Ammon's horn (tissue), 1 donor: ENCODE measurements around the gene ABCA3.

ENCODE experiments used
- DNase-seq: peaks from one replicate; pipeline ENCODE4 v3.0.0-alpha.2; 2016; ENCODE audit warnings: low spot score

Gene ABCA3

DNA sequence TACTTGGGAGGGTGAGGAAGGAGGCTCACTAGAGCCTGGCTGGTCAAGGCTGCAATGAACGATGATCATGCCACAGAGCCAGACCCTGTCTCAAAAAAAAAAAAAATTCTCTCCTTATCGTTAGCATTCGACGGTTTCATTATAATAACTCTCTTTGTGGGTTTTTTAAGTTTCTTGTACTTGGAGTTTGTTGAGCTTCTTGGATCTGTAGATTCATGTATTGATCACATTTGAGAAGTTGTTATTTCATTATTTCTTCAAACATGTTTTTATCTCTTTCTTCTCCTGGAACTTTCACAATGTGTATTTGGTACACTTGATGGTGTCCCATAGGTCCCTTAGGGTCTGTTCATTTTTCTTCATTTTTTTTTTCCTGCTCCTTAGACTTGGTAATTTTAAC is 16.8 kb upstream of the ABCA3 start:
- DNase-seq = no peak

DNA sequence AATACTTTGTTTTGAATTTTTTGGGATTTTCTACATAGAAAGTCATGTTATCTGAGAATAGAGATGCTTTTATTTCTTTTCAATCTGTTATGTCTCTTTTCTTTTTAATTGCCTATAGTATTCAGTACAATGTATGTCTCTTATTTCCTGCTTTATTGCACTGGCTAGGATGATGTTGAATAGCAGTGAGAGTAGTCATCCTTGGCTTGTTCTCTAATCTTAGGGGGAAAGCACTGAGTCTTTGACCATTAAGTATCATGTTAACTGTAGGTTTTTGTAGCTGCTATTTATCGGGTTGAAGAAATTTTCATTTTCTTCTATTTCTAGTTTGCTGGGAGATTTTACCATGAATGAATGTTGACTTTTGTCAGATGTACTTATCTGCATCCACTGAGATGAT is 10.0 kb upstream of the ABCA3 start:
- no peak for DNase-seq

DNA sequence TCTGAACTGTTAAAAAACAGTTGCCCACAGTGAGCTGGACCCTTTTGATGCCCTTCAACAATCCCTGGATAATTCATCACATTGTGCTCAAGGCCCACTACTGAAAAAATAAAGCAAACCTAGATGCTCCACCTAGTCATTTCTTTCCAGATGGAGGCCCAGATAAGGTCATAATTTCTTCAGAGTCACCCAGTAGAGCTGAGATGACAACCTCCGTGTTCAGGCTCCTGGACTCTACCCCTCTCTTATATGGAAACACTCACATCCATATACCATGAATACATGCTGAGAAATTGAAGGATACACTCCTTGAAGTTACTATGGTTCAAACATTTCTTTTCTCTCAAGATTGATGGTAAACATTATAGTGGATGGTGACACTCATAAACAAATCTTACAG is 2.7 kb upstream of the ABCA3 start:
- no peak for DNase-seq

DNA sequence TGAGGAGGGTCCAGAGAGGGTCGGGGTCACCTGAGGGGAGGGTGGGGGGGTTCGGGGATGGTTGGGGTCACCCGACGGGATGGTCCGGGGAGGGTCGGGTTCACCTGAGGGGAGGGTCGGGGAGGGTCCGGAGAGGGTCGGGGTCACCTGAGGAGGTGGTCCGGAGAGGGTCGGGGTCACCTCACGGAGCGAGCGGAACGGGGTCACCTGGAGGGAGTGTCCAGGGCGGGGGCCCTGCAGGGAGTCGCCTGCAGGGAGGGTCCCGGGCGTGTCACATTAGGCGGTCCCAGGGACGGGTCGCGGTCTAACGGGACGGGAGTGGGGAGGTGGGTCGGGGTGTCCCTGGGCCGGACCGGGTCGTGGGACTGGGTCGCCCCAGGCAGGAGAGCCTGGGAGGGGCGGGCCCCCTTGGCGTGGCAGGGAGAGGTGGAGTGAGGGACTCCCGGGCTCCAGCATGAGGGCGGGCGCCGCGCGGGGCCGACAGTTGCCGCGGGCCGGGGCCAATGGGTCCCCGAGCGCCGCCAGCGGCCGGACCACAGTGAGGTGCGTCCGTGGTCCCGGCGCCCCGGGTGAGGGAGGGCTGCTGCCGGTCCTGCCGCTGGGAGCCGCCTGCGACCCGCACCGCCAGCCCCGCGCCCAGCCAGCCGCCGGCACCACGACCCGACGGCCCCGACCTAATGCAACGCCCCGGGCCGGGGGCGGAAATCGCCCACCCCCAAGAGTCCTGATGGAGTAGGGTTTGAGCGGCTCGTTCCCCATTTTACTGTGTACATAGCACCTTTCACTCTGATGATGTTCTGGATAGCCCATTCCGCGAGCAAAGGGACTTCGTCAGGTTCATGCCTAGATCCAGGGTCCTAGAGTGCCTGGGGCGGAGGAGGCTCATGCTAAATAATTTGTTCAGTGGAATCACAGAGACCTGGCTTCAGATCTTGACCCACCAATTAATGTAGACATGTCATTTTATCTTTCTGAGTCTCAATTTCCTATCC is 1.2 kb upstream of the ABCA3 start:
- no peak for DNase-seq

DNA sequence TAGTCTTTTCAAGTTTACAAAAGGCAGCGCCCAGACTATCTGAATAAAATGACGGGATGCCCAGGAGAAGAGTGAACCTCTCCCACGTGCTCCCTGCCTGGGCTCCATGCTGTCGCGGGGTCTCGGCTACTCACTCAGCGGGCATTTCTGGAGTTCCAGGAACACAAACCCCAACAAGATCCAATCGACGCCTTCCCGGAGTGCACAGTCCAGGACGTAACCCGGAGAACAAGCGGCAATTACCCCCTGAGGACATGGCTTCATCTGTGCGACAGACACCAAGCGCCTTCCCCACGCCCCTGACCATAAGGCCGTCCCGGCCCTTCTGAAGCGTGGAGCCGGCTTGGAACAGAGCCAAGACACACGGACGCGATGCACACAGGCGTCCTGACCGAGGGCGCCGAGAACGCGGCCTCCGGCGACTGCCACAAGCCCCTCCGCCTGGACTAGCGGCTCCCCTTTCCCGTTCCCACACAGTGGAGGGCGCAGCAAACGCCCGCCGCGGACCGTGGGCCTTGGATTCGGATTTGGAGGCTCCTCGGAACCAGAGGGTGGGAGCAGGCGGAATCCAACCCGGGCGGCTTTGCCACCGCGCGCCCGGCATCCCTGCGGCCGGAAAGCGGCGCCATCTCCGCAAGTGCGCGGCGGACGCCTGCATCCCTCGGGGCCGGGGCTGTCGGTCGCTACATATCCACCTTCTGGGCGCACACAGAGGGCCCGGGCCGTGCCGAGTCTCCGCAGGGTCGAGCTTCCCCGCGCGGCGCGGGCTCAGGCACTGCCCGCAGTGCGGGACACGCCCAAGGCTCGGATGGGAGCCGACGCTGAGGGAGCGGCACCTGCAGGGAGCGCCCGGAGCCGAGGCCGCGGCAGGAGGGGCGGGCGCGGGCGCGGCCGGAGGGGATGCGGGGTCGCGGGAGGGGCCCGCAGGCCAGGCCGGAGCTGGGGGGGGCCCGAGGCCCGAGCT is 725 bp downstream of the ABCA3 start:
- peak; percentile 65 for DNase-seq

DNA sequence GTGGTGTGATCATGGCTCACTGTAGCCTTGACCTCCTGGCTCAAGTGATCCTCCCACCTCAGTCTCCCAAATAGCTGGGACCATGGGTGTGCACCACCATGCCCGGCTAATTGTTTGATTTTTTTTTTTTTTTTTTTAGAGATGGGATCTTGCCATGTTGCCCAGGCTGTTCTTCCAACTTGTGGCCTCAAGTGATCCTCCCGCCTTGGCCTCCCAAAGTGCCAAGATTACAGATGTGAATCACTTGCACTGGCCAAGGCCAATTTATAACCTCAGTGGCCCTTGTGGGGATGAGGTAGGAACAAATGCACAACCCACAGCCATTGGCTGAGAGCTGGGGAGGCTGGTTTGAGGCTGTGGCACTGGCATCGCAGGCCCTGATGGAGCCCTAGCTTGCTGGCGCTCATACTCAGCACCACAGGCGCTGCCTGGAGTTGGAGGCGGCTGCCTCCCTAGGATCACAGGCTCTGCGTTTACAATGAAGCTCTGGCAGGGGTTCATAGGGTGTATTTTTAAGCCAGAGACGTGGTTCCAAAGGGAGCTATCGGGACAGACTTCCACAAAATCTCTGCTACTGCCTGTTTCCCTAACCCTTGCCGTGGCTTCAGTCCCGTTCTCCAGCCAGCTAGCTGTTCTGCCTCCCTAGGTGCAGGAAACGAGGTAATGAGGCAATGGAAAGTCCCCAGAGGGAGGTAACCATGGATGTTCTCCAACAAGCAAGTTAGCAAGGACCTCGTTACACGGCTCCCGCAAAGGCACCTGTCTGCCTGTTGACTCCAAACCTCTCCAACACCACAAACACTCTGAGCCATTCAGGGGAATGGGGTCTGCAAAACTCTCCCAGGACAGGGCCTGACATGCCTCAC is 2.9 kb downstream of the ABCA3 start:
- DNase-seq = peak; percentile 29

DNA sequence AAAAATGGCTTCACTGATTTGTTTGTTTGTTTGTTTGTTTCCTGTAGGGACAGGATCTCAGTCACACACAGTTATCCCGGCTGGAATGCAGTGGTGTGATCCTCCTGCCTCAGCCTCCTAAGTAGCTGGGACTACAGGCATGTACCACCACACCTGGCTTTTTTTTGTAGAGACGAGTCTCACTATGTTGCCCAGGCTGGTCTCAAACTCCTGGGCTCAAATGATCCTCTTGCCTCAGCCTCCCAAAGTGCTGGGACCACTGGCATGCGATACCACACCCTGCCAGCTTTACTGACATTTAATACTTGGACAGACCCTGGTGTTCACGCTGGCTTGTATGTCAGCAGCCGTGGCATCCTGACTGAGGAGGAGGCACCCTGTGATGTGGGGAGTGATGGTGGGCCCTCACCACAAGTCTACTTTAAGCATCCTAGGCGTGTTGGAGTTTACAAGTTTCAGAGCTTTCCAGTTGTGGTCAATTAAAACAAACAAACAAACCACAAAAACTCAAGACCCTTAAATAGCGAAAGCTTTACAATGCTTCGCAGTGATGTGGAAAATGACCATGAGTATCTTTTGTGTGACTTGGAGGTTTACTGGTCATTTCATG is 5.1 kb downstream of the ABCA3 start:
- no peak for DNase-seq

DNA sequence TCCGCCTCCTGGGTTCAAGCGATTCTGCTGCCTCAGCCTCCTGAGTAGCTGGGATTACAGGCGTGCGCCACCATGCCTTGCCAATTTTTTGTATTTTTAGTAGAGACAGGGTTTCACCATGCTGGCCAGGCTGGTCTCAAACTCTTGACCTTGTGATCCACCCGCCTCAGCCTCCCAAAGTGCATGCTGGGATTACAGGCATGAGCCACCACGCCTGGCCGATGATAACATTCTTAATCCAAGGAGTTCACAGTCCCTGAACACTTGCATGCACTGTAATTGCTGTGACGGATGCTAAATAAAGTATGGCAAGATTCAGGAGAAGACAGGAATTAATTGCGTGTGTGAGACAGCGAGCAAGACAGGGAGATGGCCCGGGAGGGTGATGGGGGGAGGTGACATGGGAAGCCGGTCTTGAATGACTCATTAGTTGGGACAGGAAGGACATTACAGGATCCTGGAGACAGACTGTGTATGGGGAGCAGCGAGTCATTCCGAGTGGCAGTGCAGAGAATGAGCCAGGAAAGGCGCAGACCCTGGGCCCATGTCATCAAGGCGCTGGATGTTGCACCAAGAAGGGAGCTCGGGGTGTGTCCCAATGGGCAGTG is 6.7 kb downstream of the ABCA3 start:
- DNase-seq = no peak

DNA sequence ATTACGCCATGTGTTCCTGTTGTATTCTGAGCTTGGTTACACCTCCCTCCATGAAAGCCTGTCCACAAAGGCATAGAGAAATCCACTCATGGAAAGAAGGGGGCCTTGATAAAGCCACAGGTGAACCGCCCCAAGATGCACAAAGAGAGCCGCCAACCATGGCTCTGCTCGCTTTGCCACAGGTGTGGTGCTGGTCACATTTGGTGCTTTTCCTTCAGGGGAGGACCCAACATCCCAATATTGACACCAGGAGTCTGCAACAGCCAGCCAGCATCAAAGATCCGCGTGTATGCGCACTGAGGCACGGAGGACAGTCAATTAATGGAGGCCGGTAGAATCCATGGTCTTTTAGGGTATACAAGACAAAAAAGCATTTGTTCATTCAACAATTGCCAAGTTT is 7.3 kb downstream of the ABCA3 start:
- DNase-seq = no peak

DNA sequence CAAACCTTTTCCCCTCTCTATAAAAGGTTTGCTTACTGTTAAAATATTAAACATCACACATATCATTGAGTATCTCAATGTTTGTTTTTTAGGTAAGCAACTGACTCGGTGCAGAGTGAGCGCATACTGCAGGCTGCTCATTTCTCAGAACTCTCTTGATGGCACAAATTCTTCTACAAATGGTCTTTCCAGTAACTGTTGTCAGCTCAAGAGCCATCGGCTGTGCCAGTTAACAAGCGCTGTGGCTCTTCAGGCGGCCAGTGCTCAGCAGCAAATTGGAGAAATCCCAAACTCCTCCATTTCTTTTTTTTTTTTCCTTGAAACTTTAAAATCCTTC is 8.6 kb downstream of the ABCA3 start:
- no peak for DNase-seq

DNA sequence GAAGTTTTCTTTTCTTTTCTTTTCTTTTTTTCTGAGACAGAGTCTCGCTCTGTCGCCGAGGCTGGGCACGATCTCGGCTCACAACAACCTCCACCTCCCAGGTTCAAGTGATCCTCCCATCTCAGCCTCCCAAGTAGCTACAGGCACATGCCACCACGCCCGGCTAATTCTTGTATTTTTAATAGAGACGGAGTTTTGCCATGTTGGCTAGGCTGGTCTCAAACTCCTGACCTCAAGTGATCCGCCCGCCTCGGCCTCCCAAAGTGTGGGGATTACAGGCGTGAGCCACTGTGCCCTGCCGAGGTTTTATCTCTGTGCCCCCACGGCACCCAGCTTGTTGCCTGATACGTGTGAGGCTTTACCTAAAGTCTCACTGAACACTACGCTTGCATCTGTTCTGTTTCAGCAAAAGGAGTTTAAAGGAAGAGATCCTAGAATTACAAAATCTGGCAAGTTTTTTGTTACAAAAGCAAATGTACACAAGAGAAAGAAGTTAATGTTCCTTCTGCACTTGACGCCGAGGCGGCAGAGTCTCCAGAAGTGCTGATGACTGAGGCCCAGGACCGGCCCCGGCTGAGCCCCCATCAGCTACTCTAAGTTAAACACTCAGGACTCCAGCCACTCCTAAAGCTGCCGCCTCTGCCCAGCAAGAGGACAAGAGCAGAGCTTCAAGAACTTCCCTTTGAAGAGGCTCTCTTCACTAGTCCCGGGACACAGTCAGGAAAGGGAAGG is 9.2 kb downstream of the ABCA3 start:
- DNase-seq = no peak

DNA sequence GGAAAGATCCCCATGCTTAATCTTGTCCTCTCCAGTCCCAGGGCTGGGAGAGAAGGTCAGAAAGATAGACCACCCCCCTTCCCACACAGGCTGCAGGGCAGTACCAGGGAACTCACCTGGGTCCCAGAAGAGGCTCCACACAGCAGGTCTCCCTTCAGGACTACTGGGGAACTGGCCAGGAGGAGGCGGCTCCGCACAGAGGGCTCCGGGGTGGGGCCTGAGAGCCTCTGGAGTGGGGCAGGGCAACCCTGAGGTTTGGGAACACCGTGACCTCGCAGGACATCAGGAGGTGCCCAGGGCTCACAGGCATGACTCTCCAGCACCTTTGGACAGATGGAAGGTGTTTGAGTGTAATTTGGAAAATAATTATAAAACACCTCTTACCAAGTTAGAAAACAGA is 11.0 kb downstream of the ABCA3 start:
- no peak for DNase-seq

DNA sequence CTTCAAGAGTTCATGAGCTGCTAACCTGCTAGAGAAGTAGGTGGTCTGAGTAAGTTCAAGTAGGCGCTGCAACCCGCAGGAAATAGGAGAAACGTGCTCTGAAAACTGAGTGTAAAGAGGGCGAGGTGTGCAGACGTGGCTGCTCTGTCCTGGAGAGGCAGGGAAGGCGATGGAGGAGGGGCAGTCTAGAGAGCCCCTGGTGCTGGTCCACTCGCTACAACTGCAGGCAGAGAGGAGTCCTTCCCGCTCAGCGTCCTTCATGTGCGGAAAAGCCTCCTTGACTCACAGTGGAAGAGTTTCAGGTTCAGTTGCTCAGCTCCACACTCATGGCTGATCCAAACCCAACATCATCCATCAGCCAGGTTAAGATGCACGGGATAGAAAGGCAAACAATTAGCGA is 12.1 kb downstream of the ABCA3 start:
- DNase-seq = no peak

DNA sequence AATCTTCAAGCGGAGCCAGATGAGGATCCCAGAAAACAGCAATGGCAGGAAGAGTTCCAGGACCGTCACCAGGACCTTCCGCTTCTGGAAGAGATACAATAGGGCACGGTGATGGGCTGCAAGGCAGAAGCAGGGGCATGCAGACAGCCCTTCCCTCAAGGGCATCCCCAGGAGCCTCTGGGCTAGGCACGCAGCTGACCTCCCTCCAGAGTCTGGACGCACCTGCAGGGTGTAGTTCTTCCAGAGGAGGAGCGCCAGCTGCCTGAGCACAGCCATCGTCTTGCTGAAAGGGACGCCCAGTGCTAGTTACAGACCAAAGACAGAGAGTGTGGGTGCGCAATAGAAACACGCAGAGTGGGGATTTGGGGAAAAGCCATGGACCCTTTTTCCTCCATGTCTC is 14.3 kb downstream of the ABCA3 start:
- no peak for DNase-seq

DNA sequence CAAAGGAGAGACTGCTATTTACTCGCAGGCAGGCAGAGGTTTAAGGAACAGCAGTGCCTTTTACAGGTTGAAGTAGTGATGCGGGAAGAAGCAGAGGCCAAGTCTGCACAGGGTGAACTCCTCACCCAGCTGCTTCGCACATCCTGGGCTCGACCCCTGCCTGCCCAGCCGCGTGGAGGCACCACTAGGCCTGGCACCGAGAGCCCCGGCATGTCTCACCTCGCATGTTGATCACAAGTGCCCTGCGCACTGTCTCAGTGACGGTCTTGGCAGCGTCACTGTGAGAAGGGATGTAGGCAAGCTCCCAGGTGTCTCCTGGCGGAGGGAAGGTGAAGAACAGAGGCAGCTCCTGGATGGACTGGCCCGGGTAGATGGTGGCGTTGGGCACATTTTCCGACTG is 14.7 kb downstream of the ABCA3 start:
- DNase-seq = no peak

DNA sequence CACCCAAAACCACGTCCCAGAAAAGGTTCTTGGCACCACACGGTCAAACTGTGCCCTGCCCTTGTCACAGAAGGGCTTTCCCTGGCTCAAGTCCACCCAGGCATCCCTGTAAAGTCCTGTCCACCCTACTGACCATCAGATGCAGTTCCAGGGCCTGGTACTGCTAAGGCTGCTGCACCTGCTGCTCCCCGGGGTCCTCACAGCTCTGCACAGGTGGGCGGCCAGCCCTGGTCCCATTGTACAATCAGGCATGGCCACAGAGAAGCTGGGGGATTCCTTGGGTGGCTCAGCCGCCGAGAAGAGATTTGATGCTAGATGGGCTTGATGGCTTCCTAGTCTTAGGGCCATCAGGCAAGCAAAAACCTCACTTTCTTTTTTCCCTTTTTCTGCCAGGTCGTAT is 15.3 kb downstream of the ABCA3 start:
- DNase-seq = no peak

DNA sequence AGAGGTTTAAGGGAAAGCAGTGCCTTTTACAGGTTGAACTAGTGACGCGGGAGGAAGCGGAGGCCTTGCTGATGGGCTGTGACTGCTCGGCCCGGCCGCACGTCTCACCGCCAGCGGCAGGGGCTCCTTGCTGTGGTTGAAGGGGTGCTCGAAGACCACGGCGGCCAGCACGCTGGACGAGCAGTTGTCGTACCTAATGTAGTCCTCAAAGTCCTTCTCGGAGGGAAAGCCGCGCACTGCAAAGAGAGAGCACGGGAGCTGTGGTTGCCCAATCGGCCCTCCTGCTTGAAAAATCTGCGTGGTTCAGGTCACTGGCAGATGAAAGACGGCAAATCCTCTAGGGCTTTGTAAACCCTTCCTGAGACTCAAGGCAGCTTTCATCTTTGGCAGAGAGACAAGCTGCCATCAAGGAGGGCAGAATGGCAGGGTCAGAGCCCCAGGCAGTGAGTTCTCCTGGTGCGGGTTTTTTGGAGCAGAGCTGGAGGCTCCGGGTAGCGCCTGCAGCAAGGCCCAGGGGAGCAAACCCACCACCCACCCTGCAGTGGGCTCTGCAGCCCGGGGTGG is 16.1 kb downstream of the ABCA3 start:
- DNase-seq = no peak

DNA sequence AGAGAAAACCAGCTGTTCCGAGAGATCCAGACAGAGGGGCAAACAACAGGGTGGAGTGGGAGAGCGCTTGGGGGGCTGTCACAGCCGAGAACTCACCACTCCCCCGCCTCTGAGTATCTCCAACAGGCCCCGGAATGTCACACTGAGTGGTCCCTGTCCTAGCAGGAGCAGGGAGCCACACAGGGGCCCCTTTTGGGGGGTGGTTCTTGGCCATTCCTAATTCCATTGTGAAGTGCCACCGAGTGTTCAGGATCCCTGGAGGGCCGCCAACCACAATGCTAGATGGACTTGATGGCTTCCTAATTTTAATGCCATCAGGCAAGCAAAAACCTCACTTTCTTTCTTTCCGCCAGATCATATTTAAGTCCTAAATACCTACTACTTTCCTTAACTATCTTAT is 16.8 kb downstream of the ABCA3 start:
- no peak for DNase-seq

DNA sequence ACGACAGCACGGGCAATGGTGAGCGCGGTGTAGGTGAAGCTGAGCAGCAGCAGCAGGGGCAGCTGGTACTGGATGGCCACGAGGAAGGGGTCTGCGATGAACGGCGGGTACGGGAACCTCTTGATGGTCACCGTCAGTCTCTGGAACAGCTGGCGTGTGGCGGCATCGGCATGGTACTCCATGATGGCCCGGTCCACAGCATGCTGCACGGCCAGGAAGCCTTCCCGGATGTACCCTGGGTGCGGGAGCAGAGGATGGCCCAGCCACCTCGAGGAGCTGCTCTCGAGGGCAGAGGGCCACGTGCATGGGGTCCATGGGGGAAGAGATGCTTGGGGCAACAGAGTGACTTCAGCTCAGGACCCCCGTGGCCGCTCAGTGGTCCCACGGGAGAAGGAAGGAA is 20.9 kb downstream of the ABCA3 start:
- DNase-seq = no peak
